HepG2 (cell line): ENCODE measurements around the gene GBP6. TPM values are rescaled to one million over a fixed set of nuclear protein-coding genes. Genes with fewer than 3 reads are reported as not detected.

Source experiments
- ATAD3A ChIP-seq: sonication (generic); formaldehyde crosslinking; IDR thresholded peaks from 2 replicates; pipeline ENCODE4 v1.4.0; 2020; ENCODE audit warnings: missing genetic modification reagents
- ATF7 ChIP-seq, 2 experiments: fragments of 450-650 bp in 1 of 2; sonication (generic) in 1 of 2; formaldehyde crosslinking in 1 of 2; IDR thresholded peaks; 2 replicates each; pipeline versions ENCODE4 v1.4.0 to v1.6.1; 2016 to 2020; ENCODE audit warnings: antibody characterized with exemption in 1 of 2, mild to moderate bottlenecking in 1 of 2, missing genetic modification reagents in 1 of 2
- CHD4 ChIP-seq: fragments of 200-600 bp; sonication (generic); IDR thresholded peaks from 2 replicates; pipeline ENCODE4 v1.7.0; 2017; ENCODE audit warnings: mild to moderate bottlenecking, low read length, borderline replicate concordance
- GFI1 ChIP-seq: sonication (generic); formaldehyde crosslinking; IDR thresholded peaks from 2 replicates; pipeline ENCODE4 v1.5.0; 2020; ENCODE audit warnings: missing genetic modification reagents, mild to moderate bottlenecking, borderline replicate concordance
- GLI4 ChIP-seq: sonication (generic); formaldehyde crosslinking; IDR thresholded peaks from 2 replicates; pipeline ENCODE4 v1.5.1; 2020; ENCODE audit warnings: missing genetic modification reagents, mild to moderate bottlenecking, moderate library complexity, borderline replicate concordance
- GRHL1 ChIP-seq: sonication (generic); formaldehyde crosslinking; conservative IDR thresholded peaks from 2 replicates; pipeline ENCODE4 v1.8.0; 2022; ENCODE audit warnings: missing genetic modification reagents
- HNF4A ChIP-seq: sonication (generic); formaldehyde crosslinking; IDR thresholded peaks from 2 replicates; pipeline ENCODE4 v1.4.0; 2020; ENCODE audit warnings: missing genetic modification reagents
- HOXD1 ChIP-seq: sonication (generic); formaldehyde crosslinking; IDR thresholded peaks from 2 replicates; pipeline ENCODE4 v1.5.0; 2020; ENCODE audit warnings: missing genetic modification reagents
- JUND ChIP-seq: sonication (generic); formaldehyde crosslinking; IDR thresholded peaks from 2 replicates; pipeline ENCODE4 v1.8.0; 2022; ENCODE audit warnings: mild to moderate bottlenecking, missing genetic modification reagents
- KMT2B ChIP-seq: IDR thresholded peaks from 2 replicates; pipeline ENCODE4 v1.6.1; 2016; ENCODE audit warnings: missing genetic modification reagents, missing compliant biosample characterization
- MED1 ChIP-seq: sonication (generic); formaldehyde crosslinking; IDR thresholded peaks from 2 replicates; pipeline ENCODE4 v1.4.0; 2020; ENCODE audit warnings: missing genetic modification reagents
- MXD1 ChIP-seq: sonication (generic); formaldehyde crosslinking; IDR thresholded peaks from 2 replicates; pipeline ENCODE4 v1.4.0; 2020; ENCODE audit warnings: mild to moderate bottlenecking, missing genetic modification reagents
- MYC ChIP-seq: sonication (generic); formaldehyde crosslinking; IDR thresholded peaks from 2 replicates; pipeline ENCODE4 v1.9.0; 2021; ENCODE audit warnings: missing genetic modification reagents, borderline replicate concordance
- SMARCE1 ChIP-seq: fragments of 450-650 bp; IDR thresholded peaks from 2 replicates; pipeline ENCODE4 v1.6.1; 2017; ENCODE audit warnings: borderline replicate concordance
- SP1 ChIP-seq, 2 experiments: fragments of 450-650 bp in 1 of 2; sonication (generic) in 1 of 2; formaldehyde crosslinking in 1 of 2; IDR thresholded peaks; 2 replicates each; pipeline versions ENCODE4 v1.4.0 to v1.6.1; 2016 to 2020; ENCODE audit warnings: missing genetic modification reagents in 1 of 2
- SRSF4 ChIP-seq: fragments of 200-400 bp; formaldehyde crosslinking; IDR thresholded peaks from one replicate; pipeline ENCODE4 v1.6.1; 2018; ENCODE audit warnings: mild to moderate bottlenecking, low read depth, low read length, moderate library complexity; ENCODE audit not compliant: poor library complexity, severe bottlenecking
- STAG1 ChIP-seq: sonication (generic); formaldehyde crosslinking; IDR thresholded peaks from 2 replicates; pipeline ENCODE4 v1.4.0; 2020; ENCODE audit warnings: missing genetic modification reagents
- TOE1 ChIP-seq: sonication (generic); formaldehyde crosslinking; IDR thresholded peaks from 2 replicates; pipeline ENCODE4 v1.4.0; 2020; ENCODE audit warnings: mild to moderate bottlenecking, missing genetic modification reagents
- ZBTB14 ChIP-seq: sonication (generic); formaldehyde crosslinking; IDR thresholded peaks from 2 replicates; pipeline ENCODE4 v1.4.0; 2020; ENCODE audit warnings: missing genetic modification reagents
- ZFP41 ChIP-seq: sonication (generic); formaldehyde crosslinking; IDR thresholded peaks from 2 replicates; pipeline ENCODE4 v1.4.0; 2020; ENCODE audit warnings: mild to moderate bottlenecking, missing genetic modification reagents, borderline replicate concordance
- ZFP82 ChIP-seq: sonication (generic); formaldehyde crosslinking; IDR thresholded peaks from 2 replicates; pipeline ENCODE4 v1.5.1; 2020; ENCODE audit warnings: mild to moderate bottlenecking, missing genetic modification reagents, borderline replicate concordance
- ZFYVE20 ChIP-seq: sonication (generic); formaldehyde crosslinking; IDR thresholded peaks from 2 replicates; pipeline ENCODE4 v1.8.0; 2023; ENCODE audit warnings: low read depth, mild to moderate bottlenecking, moderate library complexity, missing genetic modification reagents, borderline replicate concordance
- ZNF160 ChIP-seq: sonication (generic); formaldehyde crosslinking; IDR thresholded peaks from 2 replicates; pipeline ENCODE4 v1.8.0; 2022; ENCODE audit warnings: mild to moderate bottlenecking, inconsistent platforms, missing genetic modification reagents
- ZNF253 ChIP-seq: sonication (generic); formaldehyde crosslinking; IDR thresholded peaks from 2 replicates; pipeline ENCODE4 v1.8.0; 2022; ENCODE audit warnings: mild to moderate bottlenecking, missing genetic modification reagents, borderline replicate concordance
- polyA plus RNA-seq, 8 experiments: library from polyadenylated mRNA; depleted of rRNA in 3 of 8; stranded (reverse) in 7 of 8; unstranded in 1 of 8; fragments of >200 nt; fragmentation: Illumina TruSeq in 4 of 8; extraction: Trizol in 4 of 8; gene quantifications; 2 replicates each; pipeline versions ENCODE4 v1.2.1 to v1.2.3, GENCODE V29; 2011 to 2016; ENCODE audit warnings: low read depth in 4 of 8, missing spikeins in 1 of 8, mixed read lengths in 1 of 8; ENCODE audit not compliant: insufficient read depth in 1 of 8
- total RNA-seq, 5 experiments: library from RNA; depleted of rRNA; stranded (reverse); fragments of >200 nt; fragmentation: Illumina TruSeq; extraction: Trizol; gene quantifications; 2 replicates each; pipeline ENCODE4 v1.2.3, GENCODE V29; 2016; ENCODE audit warnings: low read depth in 1 of 5
- TF ChIP-seq, protein P1 (sequence below), 2 experiments: fragments of 450-650 bp in 1 of 2; sonication (generic) in 1 of 2; formaldehyde crosslinking; IDR thresholded peaks; 2 replicates each; pipeline versions ENCODE4 v1.5.0 to v1.8.0; 2020 to 2022; ENCODE audit warnings: mild to moderate bottlenecking in 1 of 2, missing genetic modification reagents in 1 of 2

Gene GBP6
- total and polyA plus RNA-seq, 2 of the 13 experiments (the other 11 are each of a cell fraction or from before 2014, with no cell fraction given): not detected

DNA sequence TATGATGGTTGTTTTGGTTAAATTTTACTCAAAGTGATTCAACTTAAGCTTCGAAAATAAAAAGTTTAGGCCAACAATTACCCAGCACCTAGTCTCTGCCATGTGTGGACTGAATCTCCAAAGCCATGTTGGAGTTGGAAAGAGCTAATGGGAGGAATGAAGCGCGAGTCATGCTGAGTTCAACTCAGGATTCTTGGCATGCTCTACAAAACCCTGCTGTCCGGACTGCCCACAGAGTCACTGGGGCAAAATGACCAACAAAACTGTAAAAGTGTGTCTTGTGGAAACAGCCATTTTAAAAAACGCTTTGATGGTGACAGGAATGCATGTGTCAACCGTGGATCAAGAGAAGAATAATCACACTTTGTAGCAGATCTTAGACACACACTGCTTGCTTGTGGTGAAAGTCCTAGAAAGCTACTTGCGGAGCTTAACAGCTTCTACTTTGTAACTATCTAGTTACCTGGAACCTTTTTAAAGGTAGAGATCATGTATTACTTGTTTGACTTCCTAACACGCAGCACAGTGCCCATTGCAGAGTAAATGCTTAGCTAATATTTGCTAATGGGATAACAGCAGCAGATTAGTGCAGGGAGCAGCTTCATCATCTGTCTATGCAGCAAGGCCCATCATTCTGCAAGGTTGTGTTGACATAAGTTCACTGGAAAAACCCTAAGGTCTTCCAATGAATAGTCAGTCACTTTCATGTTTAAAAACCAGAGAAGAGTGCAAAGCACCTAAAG, 7.0 kb upstream of the GBP6 start (continued):
- TF ChIP-seq HOXD1 (CRISPR knock-in tag): peak; percentile 70; the same call in 1 of the 2 replicates
- TF ChIP-seq MXD1 (CRISPR knock-in tag): no peak
- no peak for TF ChIP-seq ATF7 (IDR thresholded peaks at IDR 0.05)
- TF ChIP-seq ATF7 (CRISPR knock-in tag; IDR thresholded peaks at IDR 0.05): no peak
- no peak for TF ChIP-seq STAG1 (CRISPR knock-in tag)
- peak; percentile 57 for TF ChIP-seq GFI1
- TF ChIP-seq ZFP41 (CRISPR knock-in tag): no peak
- TF ChIP-seq HNF4A (CRISPR knock-in tag): peak; percentile 68
- no peak for TF ChIP-seq TOE1
- no peak for TF ChIP-seq ZFYVE20 (CRISPR knock-in tag)
- TF ChIP-seq MED1 (CRISPR knock-in tag): peak; percentile 29; the same call in 1 of the 2 replicates
- no peak for TF ChIP-seq KMT2B (CRISPR knock-in tag)
- no peak for TF ChIP-seq SP1 (IDR thresholded peaks at IDR 0.05)
- no peak for TF ChIP-seq SP1 (CRISPR knock-in tag; IDR thresholded peaks at IDR 0.05)
- no peak for TF ChIP-seq ZFP82 (CRISPR knock-in tag)
- TF ChIP-seq ZBTB14 (CRISPR knock-in tag): no peak
- no peak for TF ChIP-seq SRSF4
- TF ChIP-seq, protein P1, sequence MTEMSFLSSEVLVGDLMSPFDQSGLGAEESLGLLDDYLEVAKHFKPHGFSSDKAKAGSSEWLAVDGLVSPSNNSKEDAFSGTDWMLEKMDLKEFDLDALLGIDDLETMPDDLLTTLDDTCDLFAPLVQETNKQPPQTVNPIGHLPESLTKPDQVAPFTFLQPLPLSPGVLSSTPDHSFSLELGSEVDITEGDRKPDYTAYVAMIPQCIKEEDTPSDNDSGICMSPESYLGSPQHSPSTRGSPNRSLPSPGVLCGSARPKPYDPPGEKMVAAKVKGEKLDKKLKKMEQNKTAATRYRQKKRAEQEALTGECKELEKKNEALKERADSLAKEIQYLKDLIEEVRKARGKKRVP (CRISPR knock-in tag; IDR thresholded peaks at IDR 0.05): peak in 1 of 2 experiments; percentile 26; a peak in 1 of 4 replicates
- no peak for TF ChIP-seq ATAD3A (CRISPR knock-in tag)
- no peak for TF ChIP-seq ZNF160 (CRISPR knock-in tag)
- TF ChIP-seq MYC (CRISPR knock-in tag): no peak
- TF ChIP-seq JUND (CRISPR knock-in tag): peak; percentile 55; the same call in 1 of the 2 replicates
- TF ChIP-seq GRHL1 (CRISPR knock-in tag): no peak
- TF ChIP-seq GLI4 (CRISPR knock-in tag): no peak
- no peak for TF ChIP-seq CHD4
- TF ChIP-seq SMARCE1: no peak
- no peak for TF ChIP-seq ZNF253 (CRISPR knock-in tag)
